A673 (cell line): ENCODE results near the gene GALNTL6. TPM values are rescaled to one million over a fixed set of nuclear protein-coding genes. Genes with fewer than 3 reads are reported as not detected.

Experiments used
- BruUV-seq: library from RNA; stranded (reverse); fragments of 400-500 nt; replicated peaks from 2 replicates; lab custom pipeline; 2021; lab: Mats Ljungman, UMichigan
- CTCF ChIA-PET: fragments of 300-600 bp; sonication (Branson Sonifier 250); formaldehyde crosslinking; loops from one replicate; lab custom pipeline; 2022; ENCODE audit warnings: antibody characterized with exemption; lab: Charles Lee
- POLR2A ChIA-PET: fragments of 300-600 bp; sonication (Branson Sonifier 250); formaldehyde crosslinking; loops from one replicate; lab custom pipeline; 2022; ENCODE audit warnings: antibody characterized with exemption; ENCODE audit not compliant: low non-redundant PET; lab: Charles Lee
- DNase-seq: peaks from one replicate; pipeline ENCODE4 v3.0.0-alpha.2; 2015; ENCODE audit warnings: low spot score
- H3K27ac ChIP-seq: fragments of 200-600 bp; sonication (generic); 2 replicates; pipeline ENCODE4 v1.5.1; 2016; ENCODE audit warnings: mixed run types, low read depth, mild to moderate bottlenecking, mixed read lengths, antibody characterized with exemption, low read length; ENCODE audit not compliant: poor library complexity, severe bottlenecking
- H3K27me3 ChIP-seq: fragments of 200-600 bp; sonication (generic); replicated peaks from 2 replicates; pipeline ENCODE4 v1.6.1; 2017; ENCODE audit warnings: mixed run types, low read depth, mild to moderate bottlenecking, mixed read lengths, antibody characterized with exemption, low read length; ENCODE audit not compliant: insufficient read depth, poor library complexity
- H3K36me3 ChIP-seq: fragments of 200-600 bp; sonication (generic); 2 replicates; pipeline ENCODE4 v1.6.1; 2016; ENCODE audit warnings: mixed run types, mild to moderate bottlenecking, mixed read lengths, antibody characterized with exemption, low read length; ENCODE audit not compliant: insufficient read depth, poor library complexity, severe bottlenecking
- H3K4me1 ChIP-seq: fragments of 200-600 bp; sonication (generic); 2 replicates; pipeline ENCODE4 v1.6.1; 2017; ENCODE audit warnings: mixed run types, mild to moderate bottlenecking, mixed read lengths, antibody characterized with exemption, low read length; ENCODE audit not compliant: insufficient read depth, poor library complexity, severe bottlenecking
- H3K4me3 ChIP-seq: fragments of 200-600 bp; sonication (generic); 2 replicates; pipeline ENCODE4 v1.5.1; 2016; ENCODE audit warnings: low read depth, mixed run types, mild to moderate bottlenecking, mixed read lengths, low read length; ENCODE audit not compliant: poor library complexity, severe bottlenecking
- H3K9me3 ChIP-seq: fragments of 200-600 bp; sonication (generic); 2 replicates; pipeline ENCODE4 v1.6.1; 2016; ENCODE audit warnings: mixed run types, low read depth, mild to moderate bottlenecking, mixed read lengths, antibody characterized with exemption, low read length; ENCODE audit not compliant: poor library complexity, severe bottlenecking
- CTCF ChIP-seq: fragments of 300-800, 200-600 bp; sonication (generic); conservative IDR thresholded peaks from 2 replicates; pipeline ENCODE4 v1.5.1; 2017; ENCODE audit warnings: low read depth, mild to moderate bottlenecking, antibody characterized with exemption, low read length, moderate library complexity, mixed read lengths
- EZH2 ChIP-seq: fragments of 200-600 bp; sonication (generic); IDR thresholded peaks from 2 replicates; pipeline ENCODE4 v1.6.1; 2017; ENCODE audit warnings: borderline replicate concordance, low read depth, mild to moderate bottlenecking, mixed read lengths, antibody characterized with exemption, low read length; ENCODE audit not compliant: poor library complexity, severe bottlenecking
- intact Hi-C: fragments of 100-400 bp; cut with micrococcal nuclease; formaldehyde crosslinking; loops from one replicate; pipeline ENCODE4 v1.10.0; 2022; ENCODE audit not compliant: unreplicated experiment
- total RNA-seq: library from RNA; stranded (reverse); gene quantifications from 2 replicates; pipeline ENCODE4 v1.2.3, GENCODE V29; 2021

The GALNTL6 gene
- total RNA-seq, 1 experiment from 2014 or later = 0.30 TPM

- CTCF ChIA-PET = no interaction called here
These were observed 700.8 kb downstream of the GALNTL6 start for GRCh38 chr4:172514011-172514410.

GRCh38 chr4:172514801-172515200 is 701.6 kb downstream of the GALNTL6 start:
- no peaks in the 10 kb centered on the region for H3K4me1 ChIP-seq
- no peaks in the 10 kb centered on the region for H3K27me3 ChIP-seq
- POLR2A ChIA-PET = no interaction called here
- CTCF ChIA-PET = no interaction called here
- no peaks in the 10 kb centered on the region for H3K36me3 ChIP-seq
- H3K27ac ChIP-seq = no peak overlapping the region
- no TSS peak for BruUV-seq
- no peak for TF ChIP-seq EZH2
- no peak for TF ChIP-seq CTCF
- DNase-seq = no peak
- intact Hi-C loops = no loop called here
- no peak overlapping the region for H3K4me3 ChIP-seq
- H3K9me3 ChIP-seq = no peaks in the 10 kb centered on the region

More at GRCh38 chr4:172514011-172514410, 700.8 kb downstream of the GALNTL6 start:
- Histone ChIP-seq H3K9me3 (no peaks in the 10 kb centered on the region), H3K27ac (no peak overlapping the region), H3K4me1 (no peaks in the 10 kb centered on the region), H3K4me3 (no peak overlapping the region), H3K27me3 (no peaks in the 10 kb centered on the region), H3K36me3 (no peaks in the 10 kb centered on the region)
- intact Hi-C loops = no loop called here
- TF ChIP-seq CTCF (no peak), EZH2 (no peak)
- BruUV-seq = no TSS peak
- POLR2A ChIA-PET = no interaction called here
- no peak for DNase-seq

DNA sequence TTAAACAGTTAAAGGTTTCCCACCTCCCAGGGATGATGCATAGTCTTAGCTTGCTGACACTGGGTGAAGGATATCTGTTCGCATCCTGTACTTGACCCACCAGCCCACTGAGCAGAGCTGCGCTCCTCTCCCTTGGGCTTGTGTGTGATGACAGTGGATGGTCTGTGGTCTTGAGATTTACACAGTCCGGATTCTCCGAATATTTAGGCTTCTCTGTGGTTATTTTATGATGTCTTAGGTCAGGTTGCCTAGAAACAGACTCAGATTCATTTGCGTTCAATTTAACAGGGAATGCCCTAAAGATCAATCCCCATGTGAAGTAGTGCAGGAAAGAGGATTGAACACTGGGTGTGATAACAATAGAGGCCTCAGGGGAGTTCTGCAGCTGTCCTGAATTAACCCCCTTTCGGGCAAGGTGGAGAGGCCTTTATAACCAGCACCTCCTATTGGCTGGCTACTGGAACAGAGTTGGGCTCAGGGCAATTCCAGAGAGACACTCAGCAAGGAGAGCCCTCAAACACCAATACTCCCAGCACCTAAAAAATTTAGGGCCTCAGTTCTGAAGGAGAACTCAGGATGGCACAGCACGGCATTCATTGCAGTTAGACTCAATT is 702.2 kb downstream of the GALNTL6 start:
- no peaks in the 10 kb centered on the region for H3K27me3 ChIP-seq
- intact Hi-C loops = no loop called here
- H3K4me1 ChIP-seq = no peaks in the 10 kb centered on the region
- TF ChIP-seq EZH2 = no peak
- no peak for TF ChIP-seq CTCF
- ChIA-PET POLR2A (no interaction called here), CTCF (no interaction called here)
- BruUV-seq = no TSS peak
- H3K36me3 ChIP-seq = no peaks in the 10 kb centered on the region
- H3K27ac ChIP-seq = no peak overlapping the region
- no peaks in the 10 kb centered on the region for H3K9me3 ChIP-seq
- H3K4me3 ChIP-seq = no peak overlapping the region
- DNase-seq = no peak
